ENCODE measurements around the gene GPR31. TPM values are rescaled to one million over a fixed set of nuclear protein-coding genes. Genes with fewer than 3 reads are reported as not detected.
A peak's percentile ranks its signal among the peaks of the same experiment; 100 is the strongest.

Gene GPR31
- total and polyA plus RNA-seq, 2 donors (not counting 1 experiment from before 2014, with no cell fraction given): not detected

DNA sequence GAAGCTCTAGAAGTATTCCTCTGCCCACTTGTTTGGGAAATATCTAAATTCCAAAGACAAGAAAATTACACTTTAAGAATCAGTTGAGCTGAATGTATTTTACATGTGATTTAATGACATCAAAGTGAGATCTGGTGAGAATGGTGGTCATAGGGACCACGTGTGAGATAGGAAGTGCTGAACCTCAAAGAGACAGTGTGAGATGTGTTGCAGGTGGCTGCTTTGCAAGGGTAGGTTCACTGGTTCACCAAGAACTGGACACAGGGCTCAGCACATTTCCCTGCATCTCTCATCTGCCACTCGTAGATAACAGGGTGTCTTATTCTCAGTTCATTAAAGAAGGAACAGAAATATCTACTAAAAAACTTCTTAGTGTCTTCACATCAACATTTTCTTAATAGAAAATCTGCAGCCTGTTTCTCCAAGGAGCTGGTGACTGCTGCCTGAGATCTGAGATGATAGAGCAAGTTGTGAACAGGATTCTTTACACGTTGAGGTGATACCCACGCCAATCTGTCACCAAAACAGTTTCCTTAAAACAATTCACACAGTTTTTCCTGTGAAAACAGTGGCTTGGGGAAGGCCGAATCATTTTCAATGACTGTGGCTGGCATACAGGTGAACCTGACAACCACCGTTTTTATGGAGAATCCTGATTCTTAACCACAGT is 27.6 kb downstream of the GPR31 start:
- H3K27ac ChIP-seq (ENCODE audit: low read length in 2 of 2): peak overlapping the region; percentile 82 to 92
- H3K27me3 Mint-ChIP-seq: no peaks in the 10 kb centered on the region
- peak overlapping the region in 1 of 5 experiments; percentile 21 for H3K4me3 ChIP-seq (ENCODE audit: control extremely low read depth in 1 of 5, extremely low read depth in 1 of 5, insufficient read depth in 1 of 5, low read depth in 2 of 5, low read length in 4 of 5)
- H3K9me3 Mint-ChIP-seq (ENCODE audit: insufficient read depth): no peaks in the 10 kb centered on the region
- peaks cover 88% of the 10 kb centered on the region for H3K4me1 Mint-ChIP-seq
- ATAC-seq (ENCODE audit: low read depth) (peak; percentile 26), DNase-seq (peak; percentile 70)
- H3K4me3 Mint-ChIP-seq: peak overlapping the region; percentile 53
- 20% methylated on average over 2 of the region's 6 CpGs for WGBS (ENCODE audit: insufficient coverage)
- peak overlapping the region; percentile 19 for H3K9ac ChIP-seq (ENCODE audit: low read length)
- H3K9me3 ChIP-seq (ENCODE audit: control extremely low read depth in 1 of 3, control insufficient read depth in 2 of 3, insufficient read depth in 1 of 3, low read length in 2 of 3): peaks cover 0 to 6% (median 0%) of the 10 kb centered on the region in 3 donors
- peaks cover 70% of the 10 kb centered on the region for H4K20me1 ChIP-seq (ENCODE audit: control insufficient read depth, insufficient read depth, low read length, poor library complexity, severe bottlenecking)
- peaks cover 2 to 76% of the 10 kb centered on the region in 2 experiments for H3K36me3 ChIP-seq (replicated peaks in 1 of 2; ENCODE audit: control extremely low read depth in 1 of 2, control insufficient read depth in 1 of 2, extremely low read depth in 1 of 2, insufficient read depth in 2 of 2, low read length in 1 of 2)
- peak overlapping the region; percentile 100 for H3K27ac Mint-ChIP-seq
- intact Hi-C loops (cut with micrococcal nuclease): loop anchor here (1.0 to 2.0 kb wide), 5 partner anchors 8 to 179 kb away; no protein-coding TSS in a partner anchor
- peaks cover 78 to 82% of the 10 kb centered on the region in 2 donors for H3K4me1 ChIP-seq (ENCODE audit: control insufficient read depth in 2 of 2, insufficient read depth in 2 of 2, low read length in 2 of 2)
- POLR2A ChIA-PET: interaction anchor here (0.8 to 5.4 kb wide), 8 partner anchors 9 to 132 kb away, joined by 3 to 47 read pairs (median 6); partner anchors contain the start of gene CCR6
- no peak for TF ChIP-seq EZH2 (IDR thresholded peaks at IDR 0.05; ENCODE audit: borderline replicate concordance, insufficient read depth, low read depth, low read length, poor library complexity, severe bottlenecking)
- TF ChIP-seq, protein P1, sequence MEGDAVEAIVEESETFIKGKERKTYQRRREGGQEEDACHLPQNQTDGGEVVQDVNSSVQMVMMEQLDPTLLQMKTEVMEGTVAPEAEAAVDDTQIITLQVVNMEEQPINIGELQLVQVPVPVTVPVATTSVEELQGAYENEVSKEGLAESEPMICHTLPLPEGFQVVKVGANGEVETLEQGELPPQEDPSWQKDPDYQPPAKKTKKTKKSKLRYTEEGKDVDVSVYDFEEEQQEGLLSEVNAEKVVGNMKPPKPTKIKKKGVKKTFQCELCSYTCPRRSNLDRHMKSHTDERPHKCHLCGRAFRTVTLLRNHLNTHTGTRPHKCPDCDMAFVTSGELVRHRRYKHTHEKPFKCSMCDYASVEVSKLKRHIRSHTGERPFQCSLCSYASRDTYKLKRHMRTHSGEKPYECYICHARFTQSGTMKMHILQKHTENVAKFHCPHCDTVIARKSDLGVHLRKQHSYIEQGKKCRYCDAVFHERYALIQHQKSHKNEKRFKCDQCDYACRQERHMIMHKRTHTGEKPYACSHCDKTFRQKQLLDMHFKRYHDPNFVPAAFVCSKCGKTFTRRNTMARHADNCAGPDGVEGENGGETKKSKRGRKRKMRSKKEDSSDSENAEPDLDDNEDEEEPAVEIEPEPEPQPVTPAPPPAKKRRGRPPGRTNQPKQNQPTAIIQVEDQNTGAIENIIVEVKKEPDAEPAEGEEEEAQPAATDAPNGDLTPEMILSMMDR (IDR thresholded peaks at IDR 0.05): no peak
- H3K27me3 ChIP-seq (replicated peaks in 1 of 4; ENCODE audit: control extremely low read depth in 1 of 4, control insufficient read depth in 3 of 4, insufficient read depth in 4 of 4, low read length in 3 of 4): no peaks in the 10 kb centered on the region
- no peak overlapping the region for H2AFZ ChIP-seq (ENCODE audit: insufficient read depth, low read depth, low read length, poor library complexity, severe bottlenecking)
- H3K4me2 ChIP-seq (replicated peaks; ENCODE audit: low read depth, low read length, poor library complexity, severe bottlenecking): peak overlapping the region; percentile 61
- H3K79me2 ChIP-seq (ENCODE audit: control insufficient read depth, insufficient read depth, low read length): peaks cover 96% of the 10 kb centered on the region
- CTCF ChIA-PET: interaction anchor here (0.7 to 22.6 kb wide), 10 partner anchors 6 to 174 kb away, joined by 3 to 437 read pairs (median 4); partner anchors contain the start of genes CCR6, CEP43 and RNASET2

DNA sequence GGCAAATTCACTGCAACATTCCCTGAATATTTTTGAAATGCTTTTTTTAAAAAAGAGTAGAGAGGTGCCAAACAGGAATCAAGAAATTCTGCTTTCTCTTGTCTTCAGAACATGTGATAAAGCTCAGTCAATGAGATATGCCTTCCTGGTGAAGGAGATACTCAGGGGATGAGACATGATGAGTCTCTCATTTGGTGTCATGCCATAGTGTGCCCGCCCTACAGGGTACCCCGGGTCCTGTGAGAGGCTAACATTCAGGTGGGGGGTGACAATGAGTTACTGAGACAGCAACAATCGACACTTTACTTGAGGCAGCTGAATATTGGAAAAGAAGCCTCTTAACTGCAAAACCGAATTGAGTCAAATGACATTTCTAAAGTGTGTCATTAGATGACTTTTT is 28.2 kb downstream of the GPR31 start:
- no peak for DNase-seq
- Histone ChIP-seq H3K9ac (ENCODE audit: low read length) (no peak overlapping the region), H3K4me3 (ENCODE audit: control extremely low read depth in 1 of 5, extremely low read depth in 1 of 5, insufficient read depth in 1 of 5, low read depth in 2 of 5, low read length in 4 of 5) (peak overlapping the region in 1 of 5 experiments; percentile 21), H3K4me2 (replicated peaks; ENCODE audit: low read depth, low read length, poor library complexity, severe bottlenecking) (peak overlapping the region; percentile 61), H3K4me1 (ENCODE audit: control insufficient read depth in 2 of 2, insufficient read depth in 2 of 2, low read length in 2 of 2) (peaks cover 77 to 78% of the 10 kb centered on the region in 2 donors), H4K20me1 (ENCODE audit: control insufficient read depth, insufficient read depth, low read length, poor library complexity, severe bottlenecking) (peaks cover 64% of the 10 kb centered on the region), H3K27ac (ENCODE audit: low read length in 2 of 2) (peak overlapping the region; percentile 82 to 92), H3K27me3 (replicated peaks in 1 of 4; ENCODE audit: control extremely low read depth in 1 of 4, control insufficient read depth in 3 of 4, insufficient read depth in 4 of 4, low read length in 3 of 4) (no peaks in the 10 kb centered on the region), H3K36me3 (replicated peaks in 1 of 2; ENCODE audit: control extremely low read depth in 1 of 2, control insufficient read depth in 1 of 2, extremely low read depth in 1 of 2, insufficient read depth in 2 of 2, low read length in 1 of 2) (peaks cover 5 to 73% of the 10 kb centered on the region in 2 experiments), H2AFZ (ENCODE audit: insufficient read depth, low read depth, low read length, poor library complexity, severe bottlenecking) (no peak overlapping the region), H3K79me2 (ENCODE audit: control insufficient read depth, insufficient read depth, low read length) (peaks cover 96% of the 10 kb centered on the region), H3K9me3 (ENCODE audit: control extremely low read depth in 1 of 3, control insufficient read depth in 2 of 3, insufficient read depth in 1 of 3, low read length in 2 of 3) (peaks cover 0 to 6% (median 0%) of the 10 kb centered on the region in 3 donors)
- H3K4me3 Mint-ChIP-seq: peak overlapping the region; percentile 53
- WGBS (ENCODE audit: insufficient coverage): 96% methylated on average over 3 of the region's 4 CpGs
- intact Hi-C loops (cut with micrococcal nuclease): loop anchor here (10.0 kb wide), 1 partner anchor 745 kb away; the partner anchor contains the start of gene MPC1
- H3K4me1 Mint-ChIP-seq: peaks cover 88% of the 10 kb centered on the region
- H3K27ac Mint-ChIP-seq: peak overlapping the region; percentile 100
- no peak for ATAC-seq (ENCODE audit: low read depth)
- POLR2A ChIA-PET: interaction anchor here (0.8 to 5.4 kb wide), 6 partner anchors 8 to 38 kb away, joined by 3 to 47 read pairs (median 20); partner anchors contain the start of gene CCR6
- CTCF ChIA-PET: interaction anchor here (0.7 to 22.6 kb wide), 10 partner anchors 6 to 140 kb away, joined by 3 to 437 read pairs (median 4); partner anchors contain the start of genes CCR6 and CEP43
- no peaks in the 10 kb centered on the region for H3K9me3 Mint-ChIP-seq (ENCODE audit: insufficient read depth)
- H3K27me3 Mint-ChIP-seq: no peaks in the 10 kb centered on the region
- TF ChIP-seq, protein P1 (IDR thresholded peaks at IDR 0.05): no peak
- TF ChIP-seq EZH2 (IDR thresholded peaks at IDR 0.05; ENCODE audit: borderline replicate concordance, insufficient read depth, low read depth, low read length, poor library complexity, severe bottlenecking): no peak
